Measurements from ENCODE around the gene CCDC3.

- TF ChIP-seq EP300 (IDR thresholded peaks at IDR 0.05), result no peak
- TF ChIP-seq CTCF (IDR thresholded peaks at IDR 0.05), result no peak
- TF ChIP-seq POLR2A (IDR thresholded peaks at IDR 0.05), result no peak
Measured at GRCh38 chr10:12910835-12911234, 90.7 kb downstream of the CCDC3 start.

Measured in sigmoid colon (tissue), 4 donors.